D721Med (cell line): ENCODE data around the gene SVIP.
A peak's percentile ranks its signal among the peaks of the same experiment; 100 is the strongest.

Experiments used
- DNase-seq: peaks from one replicate; pipeline ENCODE4 v3.0.0; 2011; ENCODE audit warnings: low spot score; ENCODE audit not compliant: insufficient read length
- FAIRE-seq: peaks from 2 replicates; lab custom pipeline; 2011; peaks lifted over from hg19 to GRCh38; lab: Jason Lieb, UNC
- TF ChIP-seq, protein P1 (sequence below): IDR thresholded peaks from 2 replicates; pipeline ENCODE4 v1.5.1; 2012; ENCODE audit warnings: mild to moderate bottlenecking, control low read depth; ENCODE audit not compliant: insufficient read depth; ENCODE audit errors: missing control alignments

SVIP gene

DNA sequence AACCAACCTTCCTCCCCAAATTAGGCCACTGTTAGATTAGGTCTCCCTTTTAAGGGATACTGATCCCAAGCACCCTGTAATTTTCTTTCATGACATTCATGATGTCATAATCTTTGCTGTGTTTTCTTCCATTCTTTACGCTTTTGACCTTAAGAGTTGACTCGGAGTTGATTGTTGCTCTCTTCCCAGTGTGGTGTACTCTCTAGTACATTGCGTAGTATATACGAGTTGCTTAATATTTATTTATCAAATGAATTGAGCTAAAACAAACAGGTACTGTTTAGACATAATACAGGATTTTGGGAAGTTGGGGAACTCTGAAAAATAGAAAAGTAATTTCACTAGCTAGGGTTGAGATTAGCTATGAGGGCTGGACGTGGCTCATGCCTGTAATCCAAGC lies 49.8 kb downstream of the SVIP start:
- FAIRE-seq (no peak), DNase-seq (no peak)
- TF ChIP-seq, protein P1, sequence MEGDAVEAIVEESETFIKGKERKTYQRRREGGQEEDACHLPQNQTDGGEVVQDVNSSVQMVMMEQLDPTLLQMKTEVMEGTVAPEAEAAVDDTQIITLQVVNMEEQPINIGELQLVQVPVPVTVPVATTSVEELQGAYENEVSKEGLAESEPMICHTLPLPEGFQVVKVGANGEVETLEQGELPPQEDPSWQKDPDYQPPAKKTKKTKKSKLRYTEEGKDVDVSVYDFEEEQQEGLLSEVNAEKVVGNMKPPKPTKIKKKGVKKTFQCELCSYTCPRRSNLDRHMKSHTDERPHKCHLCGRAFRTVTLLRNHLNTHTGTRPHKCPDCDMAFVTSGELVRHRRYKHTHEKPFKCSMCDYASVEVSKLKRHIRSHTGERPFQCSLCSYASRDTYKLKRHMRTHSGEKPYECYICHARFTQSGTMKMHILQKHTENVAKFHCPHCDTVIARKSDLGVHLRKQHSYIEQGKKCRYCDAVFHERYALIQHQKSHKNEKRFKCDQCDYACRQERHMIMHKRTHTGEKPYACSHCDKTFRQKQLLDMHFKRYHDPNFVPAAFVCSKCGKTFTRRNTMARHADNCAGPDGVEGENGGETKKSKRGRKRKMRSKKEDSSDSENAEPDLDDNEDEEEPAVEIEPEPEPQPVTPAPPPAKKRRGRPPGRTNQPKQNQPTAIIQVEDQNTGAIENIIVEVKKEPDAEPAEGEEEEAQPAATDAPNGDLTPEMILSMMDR = no peak

DNA sequence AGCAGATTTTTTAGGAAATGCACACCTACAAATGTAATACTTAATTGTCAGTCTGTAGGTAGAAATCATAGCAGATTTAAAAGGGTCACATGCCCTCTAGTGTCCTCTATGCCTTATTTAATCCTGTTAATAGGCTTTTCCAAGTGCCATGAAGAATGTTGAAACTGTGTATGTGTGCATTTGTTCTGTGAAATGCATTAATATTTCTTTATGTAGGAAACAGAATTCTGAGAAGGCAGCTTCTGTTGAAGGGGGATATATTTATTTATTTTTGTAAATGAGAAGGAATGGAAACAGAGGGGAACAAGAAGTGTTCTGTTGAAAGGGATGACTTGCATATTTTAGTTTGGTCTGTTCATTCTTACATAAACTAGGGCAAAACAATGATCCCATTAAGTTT lies 51.0 kb downstream of the SVIP start:
- no peak for FAIRE-seq
- no peak for DNase-seq
- TF ChIP-seq, protein P1 = peak; percentile 13

DNA sequence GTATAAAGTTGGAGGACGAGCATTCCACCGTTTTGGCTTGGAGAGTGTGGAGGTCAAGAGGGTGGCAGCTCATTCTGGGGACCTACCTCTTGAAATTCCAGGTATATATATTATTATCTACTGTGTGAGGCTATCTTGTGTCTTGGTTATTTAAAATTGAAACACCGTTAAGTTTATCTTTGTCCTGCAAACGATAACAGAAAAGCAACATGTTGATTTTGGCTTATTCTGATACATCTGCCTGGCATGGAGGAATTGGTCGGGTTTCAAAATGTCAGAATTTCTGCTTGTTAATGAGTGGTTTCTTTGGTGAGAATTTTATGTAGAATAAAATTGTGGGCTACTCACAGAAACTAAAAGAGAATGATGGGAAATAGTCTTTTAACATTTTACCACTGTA lies 54.4 kb downstream of the SVIP start:
- FAIRE-seq (no peak), DNase-seq (no peak)
- TF ChIP-seq, protein P1 = no peak

DNA sequence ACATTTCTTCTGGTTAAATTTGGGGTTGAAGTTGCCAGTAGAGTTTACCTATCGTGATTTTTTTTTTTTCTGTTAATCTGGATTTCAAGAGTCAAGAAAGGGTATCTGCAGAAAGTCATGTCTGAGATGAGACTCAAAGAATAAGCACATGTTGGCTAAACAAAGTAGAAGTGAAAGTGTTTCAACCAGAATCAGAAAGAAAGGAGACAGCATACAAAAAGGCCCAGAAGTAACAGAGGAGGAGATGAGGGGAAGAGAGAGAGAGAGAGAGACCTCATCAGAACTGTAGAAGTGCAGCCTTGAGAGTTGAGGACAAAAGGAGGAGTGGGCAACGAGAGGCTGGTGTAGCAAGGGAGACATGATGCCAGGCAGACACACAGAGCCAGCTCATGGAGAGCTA lies 54.9 kb downstream of the SVIP start:
- TF ChIP-seq, protein P1 = no peak
- FAIRE-seq (no peak), DNase-seq (no peak)

DNA sequence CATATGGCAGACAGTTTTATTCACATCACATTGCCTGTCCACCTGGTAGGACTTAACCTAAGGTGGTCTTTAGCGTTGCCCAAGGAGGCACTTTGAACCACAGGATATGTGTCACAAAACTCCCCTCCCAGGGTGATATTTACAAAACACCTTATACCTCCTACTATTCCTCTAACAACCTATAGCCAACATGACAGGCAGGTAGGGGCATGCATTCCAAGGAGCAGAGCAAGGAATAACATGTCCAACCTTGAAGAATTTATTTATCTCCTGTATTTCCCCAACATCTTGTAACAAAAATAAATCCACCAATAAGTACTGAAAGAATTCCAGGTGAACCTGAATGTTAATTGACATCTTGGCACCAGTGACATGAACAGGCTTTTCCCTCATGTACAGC lies 60.5 kb downstream of the SVIP start:
- FAIRE-seq (no peak), DNase-seq (no peak)
- TF ChIP-seq, protein P1 = no peak
